Esophagus muscularis mucosa (tissue), 4 donors: Measurements from ENCODE around the gene WNT6. TPM values are rescaled to one million over a fixed set of nuclear protein-coding genes. Genes with fewer than 3 reads are reported as not detected.

Experiments used
- DNase-seq: peaks from one replicate; pipeline ENCODE4 v3.0.0-alpha.2; 2017; ENCODE audit errors: extremely low spot score
- H3K27ac ChIP-seq, 4 donors: fragments of 200-600 bp; sonication (generic); replicated peaks in 1 of 4; 1 replicate in 3 of 4; 2 replicates in 1 of 4; pipeline ENCODE4 v1.5.1; 2016 to 2019; ENCODE audit warnings: mild to moderate bottlenecking in 1 of 4
- H3K27me3 ChIP-seq, 4 donors: fragments of 200-600 bp; sonication (generic); one replicate each; pipeline versions ENCODE4 v1.5.1 to v1.6.0; 2016 to 2019
- H3K36me3 ChIP-seq, 4 donors: fragments of 200-600 bp; sonication (generic); one replicate each; pipeline ENCODE4 v1.5.1; 2016 to 2019
- H3K4me1 ChIP-seq, 4 donors: fragments of 200-600 bp; sonication (generic); one replicate each; pipeline ENCODE4 v1.5.1; 2016 to 2019
- H3K4me3 ChIP-seq, 4 donors: fragments of 200-600 bp; sonication (generic); 1 replicate in 2 of 4; 2 replicates in 2 of 4; pipeline ENCODE4 v1.5.1; 2016 to 2019; ENCODE audit warnings: mild to moderate bottlenecking in 4 of 4, moderate library complexity in 1 of 4
- H3K9me3 ChIP-seq, 4 donors: fragments of 200-600 bp; sonication (generic); 1 replicate in 3 of 4; 2 replicates in 1 of 4; pipeline ENCODE4 v1.5.1; 2016 to 2019
- EP300 ChIP-seq: sonication (generic); formaldehyde crosslinking; IDR thresholded peaks from one replicate; pipeline ENCODE4 v1.6.1; 2017; ENCODE audit warnings: antibody characterized with exemption
- POLR2A ChIP-seq: fragments of 450-650 bp; IDR thresholded peaks from one replicate; pipeline ENCODE4 v1.6.1; 2017; ENCODE audit warnings: antibody characterized with exemption, moderate library complexity, mild to moderate bottlenecking, low read depth
- POLR2AphosphoS5 ChIP-seq, 2 donors: sonication (generic); formaldehyde crosslinking; IDR thresholded peaks; one replicate each; pipeline ENCODE4 v1.6.1; 2017; ENCODE audit warnings: antibody characterized with exemption in 2 of 2
- WGBS: methylation state at CpG from one replicate; pipeline ENCODE4 v1.1.5; 2018; 5-methylcytosine and 5-hydroxymethylcytosine counted together
- intact Hi-C: fragments of 100-400 bp; cut with DNase I; formaldehyde crosslinking; loops from one replicate; pipeline ENCODE4 v1.15.1; 2023
- total RNA-seq, 4 donors: library from RNA; depleted of rRNA; stranded (reverse); fragments of >200 nt; gene quantifications; one replicate each; pipeline versions ENCODE4 v1.1.0 to v1.2.1, GENCODE V29; 2016
- TF ChIP-seq, protein P1 (sequence below), 3 experiments: fragments of 200-600 bp in 2 of 3; fragments of 450-650 bp in 1 of 3; sonication (generic) in 2 of 3; IDR thresholded peaks; one replicate each; pipeline ENCODE4 v1.5.1; 2017 to 2019; ENCODE audit warnings: antibody characterized with exemption in 3 of 3, mild to moderate bottlenecking in 2 of 3, moderate library complexity in 1 of 3

The WNT6 gene
- total RNA-seq, 4 donors from 2014 or later: 2.9 to 14.3 (median 8.0) TPM

DNA sequence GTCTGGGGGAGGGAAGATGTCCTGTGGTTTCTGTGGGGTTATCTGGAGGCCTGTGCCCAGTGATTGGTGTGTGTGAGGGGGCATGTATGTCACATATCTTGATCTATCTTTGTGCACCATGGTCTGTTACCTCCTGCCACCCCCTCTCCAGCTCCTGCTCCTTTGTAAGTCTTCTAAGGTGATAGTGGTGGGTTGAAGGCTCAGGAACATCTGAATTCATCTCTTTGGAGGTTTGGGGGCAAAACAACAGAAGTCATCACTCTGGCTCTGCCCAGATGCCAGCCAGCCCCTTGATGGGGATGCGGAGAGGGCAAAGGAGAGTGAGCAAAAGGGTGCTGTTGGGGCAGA, 2.7 kb upstream of the WNT6 start:
- Histone ChIP-seq H3K9me3 (no peaks in the 10 kb centered on the region), H3K27ac (no peak overlapping the region), H3K27me3 (peaks cover 0 to 91% (median 51%) of the 10 kb centered on the region in 4 donors), H3K4me1 (peaks cover 22 to 36% (median 28%) of the 10 kb centered on the region in 4 donors), H3K36me3 (no peaks in the 10 kb centered on the region), H3K4me3 (no peak overlapping the region)
- 100% methylated on average over 1 of the region's 1 CpG for WGBS
- TF ChIP-seq POLR2AphosphoS5 (IDR thresholded peaks at IDR 0.05) (no peak), POLR2A (no peak), EP300 (no peak)
- TF ChIP-seq, protein P1, sequence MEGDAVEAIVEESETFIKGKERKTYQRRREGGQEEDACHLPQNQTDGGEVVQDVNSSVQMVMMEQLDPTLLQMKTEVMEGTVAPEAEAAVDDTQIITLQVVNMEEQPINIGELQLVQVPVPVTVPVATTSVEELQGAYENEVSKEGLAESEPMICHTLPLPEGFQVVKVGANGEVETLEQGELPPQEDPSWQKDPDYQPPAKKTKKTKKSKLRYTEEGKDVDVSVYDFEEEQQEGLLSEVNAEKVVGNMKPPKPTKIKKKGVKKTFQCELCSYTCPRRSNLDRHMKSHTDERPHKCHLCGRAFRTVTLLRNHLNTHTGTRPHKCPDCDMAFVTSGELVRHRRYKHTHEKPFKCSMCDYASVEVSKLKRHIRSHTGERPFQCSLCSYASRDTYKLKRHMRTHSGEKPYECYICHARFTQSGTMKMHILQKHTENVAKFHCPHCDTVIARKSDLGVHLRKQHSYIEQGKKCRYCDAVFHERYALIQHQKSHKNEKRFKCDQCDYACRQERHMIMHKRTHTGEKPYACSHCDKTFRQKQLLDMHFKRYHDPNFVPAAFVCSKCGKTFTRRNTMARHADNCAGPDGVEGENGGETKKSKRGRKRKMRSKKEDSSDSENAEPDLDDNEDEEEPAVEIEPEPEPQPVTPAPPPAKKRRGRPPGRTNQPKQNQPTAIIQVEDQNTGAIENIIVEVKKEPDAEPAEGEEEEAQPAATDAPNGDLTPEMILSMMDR (IDR thresholded peaks at IDR 0.05): no peak
- no peak for DNase-seq
- intact Hi-C loops: no loop called here

DNA sequence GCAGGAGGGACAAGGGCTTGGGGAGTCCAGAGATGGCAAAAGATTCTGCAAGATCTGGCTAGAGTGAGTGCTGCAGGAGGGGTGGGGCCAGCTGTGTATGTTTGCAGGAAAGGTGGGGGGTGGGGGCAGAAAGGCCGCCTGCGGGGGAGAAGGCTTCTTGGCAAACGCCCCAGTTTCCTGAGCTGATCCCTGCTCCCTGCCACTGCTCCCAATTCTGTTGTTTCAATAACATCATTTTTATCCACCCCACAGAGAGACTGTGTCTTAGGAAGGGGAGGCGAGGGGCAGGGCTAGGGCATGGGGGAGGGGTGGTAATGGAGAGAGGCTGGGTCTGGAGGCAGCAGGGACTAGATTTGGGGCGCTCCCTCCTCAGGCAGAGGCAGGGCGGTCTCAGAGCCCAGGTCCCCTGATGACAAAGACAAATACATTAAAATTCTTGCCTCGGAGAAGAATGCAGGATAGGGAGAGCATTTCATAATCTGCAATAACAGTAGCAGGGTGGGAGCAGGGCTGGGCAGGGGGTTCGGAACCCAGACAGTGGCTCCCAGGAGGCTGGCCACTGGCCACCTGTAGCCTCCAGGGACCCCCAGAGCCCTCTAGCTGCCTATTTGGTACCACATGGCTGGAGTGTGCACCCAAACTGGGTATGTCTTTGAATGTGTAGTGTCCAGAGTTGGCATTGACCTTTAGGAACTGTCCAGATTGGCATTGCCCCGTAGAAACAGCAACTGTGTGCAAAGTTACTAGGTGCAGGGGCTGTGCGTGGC, 2.1 kb upstream of the WNT6 start:
- Histone ChIP-seq H3K36me3 (no peaks in the 10 kb centered on the region), H3K27me3 (peaks cover 0 to 91% (median 54%) of the 10 kb centered on the region in 4 donors), H3K4me3 (no peak overlapping the region), H3K9me3 (no peaks in the 10 kb centered on the region), H3K4me1 (peaks cover 22 to 36% (median 28%) of the 10 kb centered on the region in 4 donors), H3K27ac (no peak overlapping the region)
- intact Hi-C loops: no loop called here
- TF ChIP-seq, protein P1 (IDR thresholded peaks at IDR 0.05): no peak
- no peak for TF ChIP-seq POLR2AphosphoS5 (IDR thresholded peaks at IDR 0.05)
- TF ChIP-seq POLR2A: no peak
- TF ChIP-seq EP300: no peak
- WGBS: 22% methylated on average over 9 of the region's 10 CpGs
- no peak for DNase-seq

DNA sequence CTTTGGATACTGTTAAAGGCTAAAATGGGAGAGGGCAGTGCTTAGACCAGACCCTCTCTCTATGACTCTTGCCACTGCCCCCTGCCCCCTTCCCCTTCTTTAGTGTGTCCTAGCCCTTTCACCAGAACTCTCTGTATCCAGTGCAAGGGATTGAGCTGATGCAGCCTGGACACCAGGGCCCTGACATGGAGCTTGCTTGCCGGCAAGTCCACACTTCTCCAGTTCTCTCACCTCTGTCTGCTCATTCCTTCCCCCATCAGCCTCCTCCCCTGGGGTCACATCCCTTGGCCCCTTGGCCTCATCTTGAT, 1.5 kb upstream of the WNT6 start:
- no peak for DNase-seq
- Histone ChIP-seq H3K27ac (no peak overlapping the region), H3K9me3 (no peaks in the 10 kb centered on the region), H3K36me3 (no peaks in the 10 kb centered on the region), H3K4me1 (peaks cover 22 to 36% (median 28%) of the 10 kb centered on the region in 4 donors), H3K27me3 (peaks cover 0 to 91% (median 54%) of the 10 kb centered on the region in 4 donors), H3K4me3 (no peak overlapping the region)
- TF ChIP-seq, protein P1 (IDR thresholded peaks at IDR 0.05): no peak
- TF ChIP-seq POLR2AphosphoS5 (IDR thresholded peaks at IDR 0.05) (no peak), POLR2A (no peak), EP300 (no peak)
- 38% methylated on average over 1 of the region's 1 CpG for WGBS
- intact Hi-C loops: no loop called here

DNA sequence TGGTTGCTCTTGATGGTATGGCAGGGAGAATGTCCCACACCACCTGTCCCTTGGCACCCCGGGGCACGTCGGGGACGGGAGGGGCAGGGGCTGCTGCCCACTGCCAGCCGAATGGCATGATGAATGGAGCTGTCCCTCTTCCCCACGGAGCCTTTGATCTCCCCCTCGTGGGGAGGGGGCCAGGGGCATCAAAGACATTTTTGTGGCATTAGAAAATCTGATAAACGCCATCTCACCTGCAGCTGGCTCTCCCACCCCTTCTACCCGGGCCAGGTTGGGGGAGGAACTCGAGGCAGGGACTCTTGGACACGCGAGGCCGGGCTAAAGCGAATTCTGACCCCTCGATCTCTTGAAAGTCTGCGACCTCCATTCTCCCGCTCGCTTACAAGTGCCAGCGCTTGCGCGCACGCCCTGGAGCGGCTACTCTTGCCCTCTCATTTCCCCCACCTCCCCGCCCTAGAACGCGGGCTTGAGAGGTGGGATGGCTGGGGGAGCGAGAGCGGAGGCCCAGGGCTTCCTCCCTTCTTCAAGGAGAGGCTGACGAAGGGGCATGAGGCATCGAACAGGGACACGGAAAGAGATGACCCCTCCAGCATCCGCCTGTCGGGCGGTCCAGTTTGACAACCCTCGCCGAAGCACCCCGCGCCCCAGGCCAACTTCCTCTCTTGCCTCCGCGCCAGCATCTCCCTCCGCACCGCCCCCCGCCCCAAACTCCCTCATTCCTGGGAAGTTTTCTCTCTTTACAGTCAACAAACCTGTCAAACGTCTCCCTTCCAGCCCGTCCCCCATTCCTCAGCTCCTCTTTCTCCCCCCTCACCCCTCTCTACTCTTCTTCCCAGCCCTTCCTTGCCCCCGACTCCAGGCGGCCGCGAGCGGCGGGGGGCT, 692 bp upstream of the WNT6 start:
- WGBS: 15% methylated on average over 43 of the region's 51 CpGs
- H3K4me3 ChIP-seq: peak overlapping the region; percentile 51 to 64 (median 51)
- no peaks in the 10 kb centered on the region for H3K36me3 ChIP-seq
- TF ChIP-seq POLR2AphosphoS5 (IDR thresholded peaks at IDR 0.05) (no peak), EP300 (no peak), POLR2A (no peak)
- TF ChIP-seq, protein P1 (IDR thresholded peaks at IDR 0.05): no peak
- no peaks in the 10 kb centered on the region for H3K9me3 ChIP-seq
- peaks cover 22 to 36% (median 28%) of the 10 kb centered on the region in 4 donors for H3K4me1 ChIP-seq
- H3K27ac ChIP-seq: no peak overlapping the region
- peaks cover 0 to 91% (median 50%) of the 10 kb centered on the region in 4 donors for H3K27me3 ChIP-seq
- no peak for DNase-seq
- intact Hi-C loops: no loop called here
